ENCODE measurements around the gene TMEM123. TPM values are rescaled to one million over a fixed set of nuclear protein-coding genes. Genes with fewer than 3 reads are reported as not detected.

Gene TMEM123
- total and polyA plus RNA-seq, 2 of the 8 experiments (the other 6 are each of a cell fraction or from before 2014, with no cell fraction given) = 75.5 to 80.1 TPM

GRCh38 chr11:102346456-102346747 lies 106.2 kb downstream of the TMEM123 start:
- DNase-seq (ENCODE audit: low read depth in 1 of 2, low spot score in 2 of 2) = no peak

More at GRCh38 chr11:102346456-102346747, 106.2 kb downstream of the TMEM123 start:
- Histone ChIP-seq H3K9me3 (ENCODE audit: insufficient read depth in 2 of 2, low read depth in 1 of 2, low read length in 1 of 2) (no peaks in the 10 kb centered on the region), H2BK5ac (ENCODE audit: low read depth, low read length) (peak overlapping the region; percentile 76; the same call in 1 of the 2 replicates), H3K18ac (ENCODE audit: extremely low read depth, low read length) (0 out of 2 replicates have a peak overlapping the region, but pooled peaks have one; percentile 36), H4K5ac (ENCODE audit: insufficient read length, low read depth, low read length) (no peak overlapping the region), H4K20me1 (replicated peaks in 1 of 2; ENCODE audit: control insufficient read depth in 1 of 2, insufficient read depth in 2 of 2, low read length in 2 of 2) (no peaks in the 10 kb centered on the region), H3K79me2 (ENCODE audit: control insufficient read depth in 1 of 2, insufficient read depth in 2 of 2, low read length in 2 of 2) (peaks cover 7 to 21% of the 10 kb centered on the region in 2 experiments), H4K8ac (ENCODE audit: extremely low read depth, insufficient read depth, low read length) (peak overlapping the region; percentile 96; the same call in 1 of the 2 replicates), H2AFZ (ENCODE audit: low read length) (peak overlapping the region; percentile 98), H2BK20ac (ENCODE audit: low read length) (no peak overlapping the region), H4K91ac (replicated peaks; ENCODE audit: insufficient read length, low read length) (peak overlapping the region; percentile 95), H3K27ac (ENCODE audit: low read depth, low read length) (peak overlapping the region; percentile 75), H3K79me1 (ENCODE audit: low read depth, low read length) (no peaks in the 10 kb centered on the region), H3K4me1 (replicated peaks in 1 of 4; ENCODE audit: control insufficient read depth in 3 of 4, insufficient read depth in 4 of 4, low read length in 3 of 4) (peaks cover 0 to 4% (median 1%) of the 10 kb centered on the region in 4 experiments; a peak in 2 of 7 replicates), H3K9ac (replicated peaks in 1 of 4; ENCODE audit: extremely low read depth in 1 of 4, low read depth in 3 of 4, low read length in 3 of 4) (peak overlapping the region in 3 of 4 experiments; percentile 77 to 86 (median 79); a peak in 6 of 7 replicates), H2BK12ac (ENCODE audit: low read depth, low read length) (no peak overlapping the region), H3K14ac (ENCODE audit: insufficient read length) (no peak overlapping the region), H3K4me2 (ENCODE audit: insufficient read depth in 1 of 2, low read depth in 2 of 2, low read length in 2 of 2) (peak overlapping the region; percentile 81 to 99), H3K23ac (ENCODE audit: insufficient read length) (no peak overlapping the region), H3K36me3 (ENCODE audit: control insufficient read depth in 2 of 4, insufficient read depth in 4 of 4, low read length in 3 of 4) (peaks cover 0 to 6% (median 1%) of the 10 kb centered on the region in 4 experiments; a peak in 2 of 8 replicates), H3K56ac (replicated peaks; ENCODE audit: insufficient read length, low read depth, low read length) (peak overlapping the region; percentile 89), H2BK15ac (ENCODE audit: low read length) (0 out of 2 replicates have a peak overlapping the region, but pooled peaks have one; percentile 82), H3K27me3 (replicated peaks in 1 of 4; ENCODE audit: control insufficient read depth in 3 of 4, extremely low read depth in 1 of 4, insufficient read depth in 3 of 4, low read length in 3 of 4) (no peaks in the 10 kb centered on the region), H3K23me2 (ENCODE audit: low read depth, low read length) (peaks cover 3% of the 10 kb centered on the region), H3K4me3 (ENCODE audit: extremely low read depth in 1 of 4, insufficient read depth in 2 of 4, low read depth in 3 of 4, low read length in 4 of 4) (peak overlapping the region; percentile 73 to 92 (median 84)), H3K4ac (replicated peaks; ENCODE audit: insufficient read length, low read depth, low read length) (peak overlapping the region; percentile 83), H2AK5ac (ENCODE audit: low read depth, low read length) (no peak overlapping the region), H2BK120ac (replicated peaks; ENCODE audit: low read depth, low read length) (peak overlapping the region; percentile 21)
- CTCF ChIA-PET (ENCODE audit: partially characterized antibody) = no interaction called here
- peak; percentile 66 for FAIRE-seq
- WGBS, 2 experiments (ENCODE audit: extremely low coverage in 1 of 2, insufficient coverage in 1 of 2, insufficient read length in 1 of 2, insufficient replicate concordance in 2 of 2, low coverage in 1 of 2, low lambda C conversion rate in 2 of 2, missing lambda C conversion rate in 1 of 2) = 19% methylated on average over 5 of the region's 5 CpGs; no CpG with 5 or more reads in 1 of the 2 experiments
- POLR2A ChIA-PET (ENCODE audit: partially characterized antibody) = interaction anchor here (1.1 kb wide), 1 partner anchor 28 kb away, joined by 3 read pairs; no protein-coding TSS in a partner anchor
